Upper lobe of left lung (tissue), 4 donors: ENCODE measurements around the gene LCOR.

Source experiments
- EP300 ChIP-seq, 4 donors: sonication (generic); formaldehyde crosslinking; IDR thresholded peaks; one replicate each; pipeline ENCODE4 v1.5.1; 2017; ENCODE audit warnings: antibody characterized with exemption in 4 of 4, control low read depth in 2 of 4
- POLR2A ChIP-seq, 4 donors: fragments of 450-650 bp; IDR thresholded peaks; one replicate each; pipeline ENCODE4 v1.5.1; 2016 to 2017; ENCODE audit warnings: antibody characterized with exemption in 4 of 4, mild to moderate bottlenecking in 2 of 4
- POLR2AphosphoS5 ChIP-seq, 2 donors: sonication (generic); formaldehyde crosslinking; IDR thresholded peaks; one replicate each; pipeline ENCODE4 v1.5.1; 2017; ENCODE audit warnings: antibody characterized with exemption in 2 of 2
- TF ChIP-seq, protein P1 (sequence below), 6 experiments: fragments of 450-650 bp in 4 of 6; fragments of 200-600 bp in 2 of 6; sonication (generic) in 2 of 6; IDR thresholded peaks; one replicate each; pipeline ENCODE4 v1.5.1; 2016 to 2019; ENCODE audit warnings: antibody characterized with exemption in 6 of 6

DNA sequence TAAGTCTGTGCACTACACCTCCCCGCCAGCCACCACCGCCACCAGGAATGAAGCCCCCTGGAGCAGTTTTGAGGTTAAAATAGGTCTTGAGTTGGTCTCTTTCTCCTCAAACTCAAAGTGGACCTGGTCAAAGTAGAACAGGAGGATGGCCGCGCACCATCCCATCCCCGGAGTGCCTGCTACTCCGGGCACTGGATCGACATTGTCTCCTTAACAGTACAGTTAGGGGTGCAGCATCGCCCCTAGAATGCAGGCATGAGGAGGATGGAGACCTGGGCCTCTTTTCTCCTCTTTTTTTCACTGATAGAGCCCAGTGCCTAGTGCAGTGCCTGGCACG, 208.1 kb downstream of the LCOR start:
- TF ChIP-seq, protein P1, sequence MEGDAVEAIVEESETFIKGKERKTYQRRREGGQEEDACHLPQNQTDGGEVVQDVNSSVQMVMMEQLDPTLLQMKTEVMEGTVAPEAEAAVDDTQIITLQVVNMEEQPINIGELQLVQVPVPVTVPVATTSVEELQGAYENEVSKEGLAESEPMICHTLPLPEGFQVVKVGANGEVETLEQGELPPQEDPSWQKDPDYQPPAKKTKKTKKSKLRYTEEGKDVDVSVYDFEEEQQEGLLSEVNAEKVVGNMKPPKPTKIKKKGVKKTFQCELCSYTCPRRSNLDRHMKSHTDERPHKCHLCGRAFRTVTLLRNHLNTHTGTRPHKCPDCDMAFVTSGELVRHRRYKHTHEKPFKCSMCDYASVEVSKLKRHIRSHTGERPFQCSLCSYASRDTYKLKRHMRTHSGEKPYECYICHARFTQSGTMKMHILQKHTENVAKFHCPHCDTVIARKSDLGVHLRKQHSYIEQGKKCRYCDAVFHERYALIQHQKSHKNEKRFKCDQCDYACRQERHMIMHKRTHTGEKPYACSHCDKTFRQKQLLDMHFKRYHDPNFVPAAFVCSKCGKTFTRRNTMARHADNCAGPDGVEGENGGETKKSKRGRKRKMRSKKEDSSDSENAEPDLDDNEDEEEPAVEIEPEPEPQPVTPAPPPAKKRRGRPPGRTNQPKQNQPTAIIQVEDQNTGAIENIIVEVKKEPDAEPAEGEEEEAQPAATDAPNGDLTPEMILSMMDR (IDR thresholded peaks at IDR 0.05), result no peak
- TF ChIP-seq POLR2A (IDR thresholded peaks at IDR 0.05) (no peak), POLR2AphosphoS5 (IDR thresholded peaks at IDR 0.05) (no peak), EP300 (IDR thresholded peaks at IDR 0.05) (no peak)
